Ectodermal cell (in vitro differentiated cells): ENCODE measurements around the gene OR5D16.
"Not testable (repeated sequence)": the region's sequence is repeated elsewhere in the genome, so short reads cannot be mapped to it uniquely, and the experiment has no call there.

Source experiments
- H3K27ac ChIP-seq: 2 replicates; pipeline ENCODE4 v1.7.0; 2013; ENCODE audit warnings: mild to moderate bottlenecking, low read depth, low read length; ENCODE audit not compliant: insufficient read depth, poor library complexity, severe bottlenecking
- H3K27me3 ChIP-seq: 2 replicates; pipeline ENCODE4 v1.7.0; 2013; ENCODE audit warnings: mild to moderate bottlenecking, low read length; ENCODE audit not compliant: insufficient read depth, control insufficient read depth, poor library complexity, severe bottlenecking
- H3K36me3 ChIP-seq: one replicate; pipeline ENCODE4 v1.7.0; 2013; ENCODE audit warnings: low read length; ENCODE audit not compliant: control insufficient read depth, insufficient read depth
- H3K4me1 ChIP-seq: one replicate; pipeline ENCODE4 v1.7.0; 2013; ENCODE audit warnings: low read length; ENCODE audit not compliant: control insufficient read depth, insufficient read depth
- H3K4me3 ChIP-seq: 2 replicates; pipeline ENCODE4 v1.7.0; 2013; ENCODE audit warnings: low read depth, low read length, control low read depth; ENCODE audit not compliant: insufficient read depth
- H3K9me3 ChIP-seq: 2 replicates; pipeline ENCODE4 v1.7.0; 2013; ENCODE audit warnings: mild to moderate bottlenecking, low read length, moderate library complexity; ENCODE audit not compliant: control insufficient read depth
- WGBS, 2 experiments: methylation state at CpG; one replicate each; pipeline ENCODE4 v1.1.7; 2013; ENCODE audit warnings: missing lambda C conversion rate in 2 of 2; 5-methylcytosine and 5-hydroxymethylcytosine counted together

OR5D16 gene

DNA sequence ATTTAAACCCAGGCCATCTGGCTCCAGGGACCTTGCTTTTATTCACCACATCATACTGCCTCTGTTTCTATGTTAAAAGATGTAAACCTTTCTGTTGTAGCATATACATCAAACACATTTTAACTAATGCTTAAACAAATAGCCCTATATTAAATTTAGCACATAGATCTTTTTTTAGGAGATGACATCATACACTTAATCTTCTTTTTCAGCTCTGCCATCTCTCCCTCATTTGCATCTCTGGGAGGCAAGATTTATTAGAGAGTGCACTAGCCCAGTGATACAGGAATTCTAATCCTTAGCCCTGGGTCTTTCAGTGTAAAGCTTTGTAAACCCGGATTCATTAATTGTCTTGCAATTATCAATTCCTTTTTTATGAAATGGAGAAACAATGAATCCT, 13.6 kb downstream of the OR5D16 start:
- Histone ChIP-seq H3K27me3 (no peaks in the 10 kb centered on the region), H3K4me1 (no peaks in the 10 kb centered on the region), H3K4me3 (no peak overlapping the region), H3K27ac (no peak overlapping the region), H3K9me3 (peaks cover 5% of the 10 kb centered on the region), H3K36me3 (no peaks in the 10 kb centered on the region)
- WGBS, 2 experiments, result 100% methylated on average over 1 of the region's 1 CpG; no CpG with 5 or more reads in 1 of the 2 experiments

DNA sequence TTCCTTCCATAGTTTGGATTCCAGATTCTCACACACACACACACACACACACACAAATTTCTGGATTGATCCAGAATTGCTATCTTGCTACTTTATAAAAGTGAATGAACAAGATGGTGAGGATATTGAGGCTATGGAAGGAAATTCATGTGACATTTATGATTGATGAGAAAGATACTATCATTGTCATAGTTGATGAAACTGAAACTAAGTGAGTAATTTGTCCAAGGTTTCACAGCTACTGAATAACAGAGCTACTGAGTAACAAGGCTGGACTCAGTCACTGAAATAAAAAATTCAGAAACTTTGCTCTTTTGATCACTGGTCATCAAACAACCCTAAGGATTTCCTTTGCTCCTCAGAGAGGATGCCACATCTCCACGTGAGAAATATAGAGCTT, 16.2 kb downstream of the OR5D16 start:
- no peaks in the 10 kb centered on the region for H3K27me3 ChIP-seq
- H3K4me3 ChIP-seq, result no peak overlapping the region
- H3K27ac ChIP-seq, result no peak overlapping the region
- H3K4me1 ChIP-seq, result no peaks in the 10 kb centered on the region
- WGBS, 2 experiments, result 0 to 13% methylated on average over 1 of the region's 1 CpG
- no peaks in the 10 kb centered on the region for H3K36me3 ChIP-seq
- peaks cover 11% of the 10 kb centered on the region for H3K9me3 ChIP-seq

- H3K36me3 ChIP-seq, H3K4me1 ChIP-seq, H3K4me3 ChIP-seq, H3K9me3 ChIP-seq, H3K27ac ChIP-seq, H3K27me3 ChIP-seq: not testable (repeated sequence)
- 77 to 80% methylated on average over 4 of the region's 4 CpGs for WGBS, 2 experiments
Observed at GRCh38 chr11:55867354-55867753, 28.8 kb downstream of the OR5D16 start.

- not testable (repeated sequence) for H3K27me3 ChIP-seq
- 94% methylated on average over 33 of the region's 33 CpGs for WGBS, 2 experiments
Observed at GRCh38 chr11:55872731-55873130, 34.2 kb downstream of the OR5D16 start.

GRCh38 chr11:55873146-55873545, 34.6 kb downstream of the OR5D16 start:
- 89 to 90% methylated on average over 34 of the region's 34 CpGs for WGBS, 2 experiments

More at GRCh38 chr11:55872731-55873130, 34.2 kb downstream of the OR5D16 start:
- not testable (repeated sequence) for H3K27ac ChIP-seq, H3K36me3 ChIP-seq, H3K9me3 ChIP-seq, H3K4me1 ChIP-seq, H3K4me3 ChIP-seq

DNA sequence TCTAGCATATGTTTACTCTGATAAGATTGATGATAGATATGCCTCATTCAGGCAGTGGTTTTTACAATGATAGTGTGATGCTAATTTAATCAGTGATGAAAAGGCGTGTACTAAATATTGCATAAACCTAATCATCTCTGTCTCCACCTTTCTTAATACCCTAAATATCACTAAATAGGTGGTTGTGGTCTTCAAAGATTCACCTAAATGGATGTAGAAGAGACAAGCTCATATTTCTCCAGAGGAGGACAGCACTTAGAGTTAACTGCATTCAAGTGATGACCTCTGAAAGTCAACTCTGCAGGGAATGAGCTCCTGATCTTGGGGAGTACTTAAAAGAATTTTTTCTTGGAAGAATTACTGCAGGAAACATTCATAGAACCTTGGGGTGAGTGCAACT, 44.4 kb downstream of the OR5D16 start, which contains the start of gene TRIM51:
TSS of gene TRIM51 (plus strand) at position 301 of the 400 bp plus-strand sequence. CDS start 2,132 bp downstream, outside the sequence.
- H3K27me3 ChIP-seq, H3K4me1 ChIP-seq, H3K27ac ChIP-seq, H3K36me3 ChIP-seq, H3K4me3 ChIP-seq, H3K9me3 ChIP-seq: not testable (repeated sequence)
- WGBS, 2 experiments, result no CpG with 5 or more reads among the region's 1 CpG

More at GRCh38 chr11:55873146-55873545, 34.6 kb downstream of the OR5D16 start:
- H3K4me3 ChIP-seq, H3K36me3 ChIP-seq, H3K27ac ChIP-seq, H3K27me3 ChIP-seq, H3K4me1 ChIP-seq, H3K9me3 ChIP-seq: not testable (repeated sequence)

DNA sequence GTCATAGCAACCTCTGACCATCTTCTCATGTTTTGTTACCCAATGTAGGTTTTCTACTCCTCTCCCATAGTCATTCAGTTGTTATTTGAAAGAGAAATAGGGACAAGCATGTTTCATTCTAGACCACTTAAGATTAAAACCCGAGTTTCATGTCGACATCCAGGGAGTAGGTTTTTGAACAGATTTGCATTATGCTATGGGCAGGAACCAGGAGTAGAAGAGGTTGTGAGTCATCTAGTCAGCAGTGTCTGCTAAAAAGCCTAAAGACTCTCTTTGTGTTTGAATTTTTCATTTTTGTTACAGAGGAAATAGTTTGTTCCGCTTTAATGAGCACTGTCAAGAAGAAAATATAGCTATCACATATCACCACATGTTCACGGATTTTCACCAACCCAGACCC, 46.4 kb downstream of the OR5D16 start:
- not testable (repeated sequence) for H3K4me1 ChIP-seq, H3K9me3 ChIP-seq, H3K27ac ChIP-seq, H3K36me3 ChIP-seq, H3K27me3 ChIP-seq, H3K4me3 ChIP-seq
- 83 to 85% methylated on average over 3 to 4 of the region's 4 CpGs for WGBS, 2 experiments

- H3K4me1 ChIP-seq, H3K9me3 ChIP-seq, H3K4me3 ChIP-seq, H3K27me3 ChIP-seq, H3K27ac ChIP-seq, H3K36me3 ChIP-seq: not testable (repeated sequence)
- 88 to 91% methylated on average over 9 of the region's 9 CpGs for WGBS, 2 experiments
Observed at GRCh38 chr11:55885481-55885880, 46.9 kb downstream of the OR5D16 start.
